GM19240 (cell line): ENCODE measurements around the gene CACNA1I.

Source experiments
- DNase-seq: peaks from one replicate; pipeline ENCODE4 v3.0.0; 2011; ENCODE audit warnings: low spot score; ENCODE audit not compliant: insufficient read length

CACNA1I gene

GRCh38 chr22:39623603-39624500 is 53.3 kb downstream of the CACNA1I start:
- no peak for DNase-seq

DNA sequence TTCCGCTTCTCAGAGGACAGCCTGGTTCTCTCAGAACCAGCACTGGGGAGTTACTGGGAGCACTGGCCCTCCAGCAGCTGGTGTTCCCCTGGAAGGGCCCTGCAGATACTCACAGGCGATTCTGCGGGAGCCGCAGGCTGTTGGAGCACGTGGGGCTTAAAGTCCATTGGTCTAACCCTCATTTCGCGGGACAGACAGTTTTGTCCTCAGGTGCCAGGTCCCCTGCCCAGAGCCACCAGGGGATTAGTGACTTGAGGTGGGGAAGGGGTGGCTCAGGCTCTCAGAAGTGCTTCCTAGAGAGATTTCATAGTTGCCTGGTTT is 53.9 kb downstream of the CACNA1I start:
- DNase-seq: no peak

GRCh38 chr22:39625569-39626537 is 55.3 kb downstream of the CACNA1I start:
- no peak for DNase-seq

DNA sequence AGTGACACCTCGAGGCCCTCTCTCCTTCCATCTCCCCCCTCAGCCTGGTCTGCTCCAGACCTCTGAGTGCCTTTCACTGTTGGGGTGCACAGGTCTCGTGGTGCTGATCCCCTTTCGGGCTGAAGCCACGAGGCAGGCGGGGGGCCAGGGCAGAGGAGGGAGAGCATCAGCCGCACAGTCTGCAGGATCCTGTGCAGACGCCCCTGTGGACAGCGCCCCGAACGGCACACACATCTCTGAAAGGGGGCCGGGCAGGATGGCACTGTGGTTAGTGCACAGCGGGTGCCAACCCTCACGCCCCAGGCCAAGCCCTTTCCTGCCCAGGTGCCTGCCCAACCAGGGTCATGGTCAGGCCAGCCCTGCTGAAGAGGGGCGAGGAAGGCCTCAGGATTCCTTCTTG is 56.7 kb downstream of the CACNA1I start:
- DNase-seq: no peak

DNA sequence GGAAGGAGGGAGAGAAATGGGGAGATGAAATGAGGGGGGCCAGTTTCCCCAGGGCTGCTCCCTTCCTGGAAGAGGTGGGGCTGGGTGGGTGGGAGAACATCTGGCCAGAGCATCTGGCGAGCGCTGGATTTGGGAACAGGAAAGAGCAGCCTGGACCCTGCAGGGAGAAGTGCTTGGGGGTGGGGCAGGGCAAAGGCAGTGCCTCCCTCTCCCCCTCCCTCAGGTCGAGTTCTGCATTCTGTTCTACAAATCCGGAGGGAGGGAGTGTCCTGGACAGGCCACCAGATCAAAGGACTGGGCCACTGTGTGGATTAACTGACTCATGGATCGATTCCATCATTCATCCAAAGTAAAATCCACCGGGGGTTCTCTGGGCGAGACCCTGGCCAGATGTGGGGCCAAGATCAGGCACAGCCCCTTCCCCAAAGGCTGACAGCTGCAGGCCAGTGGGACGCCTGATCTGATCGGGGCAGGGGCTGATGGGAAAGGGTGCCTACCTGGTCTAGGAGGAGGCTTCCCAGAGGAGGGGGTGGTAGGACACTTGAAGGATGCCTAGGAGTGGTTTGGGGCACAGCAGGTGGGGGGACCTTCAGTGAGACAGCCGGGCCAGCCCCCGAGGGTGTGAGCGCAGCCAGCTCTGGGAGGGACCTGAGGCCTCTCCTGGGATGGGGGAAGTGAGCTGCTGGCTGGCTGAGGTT is 57.5 kb downstream of the CACNA1I start:
- no peak for DNase-seq

DNA sequence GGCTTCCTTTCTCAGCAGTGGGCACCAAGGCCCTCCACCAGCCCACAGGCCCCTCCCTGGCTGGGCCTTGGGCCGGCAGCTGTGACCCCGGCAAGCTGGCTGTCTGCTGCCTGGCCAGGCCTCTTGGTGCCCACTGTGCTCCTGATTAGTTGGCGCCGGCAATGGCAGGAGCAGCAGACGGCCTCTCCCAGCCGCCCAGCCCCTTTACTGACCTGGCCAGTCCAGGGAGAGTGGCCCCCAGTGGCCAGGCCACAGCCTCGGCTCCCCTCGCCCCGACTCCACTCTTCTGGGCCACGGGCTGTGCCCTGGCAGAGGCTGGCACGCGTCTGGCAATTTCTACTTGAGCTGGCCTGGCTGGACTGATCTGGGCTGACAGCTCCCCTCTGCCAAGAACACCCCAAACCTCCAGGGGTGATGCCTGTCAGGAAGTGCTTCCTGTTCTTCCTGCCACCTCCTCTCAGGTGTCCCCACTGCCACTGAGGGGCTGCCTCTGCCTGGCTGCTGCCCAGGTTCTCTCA is 58.1 kb downstream of the CACNA1I start:
- no peak for DNase-seq

GRCh38 chr22:39629851-39630250 is 59.3 kb downstream of the CACNA1I start:
- no peak for DNase-seq

DNA sequence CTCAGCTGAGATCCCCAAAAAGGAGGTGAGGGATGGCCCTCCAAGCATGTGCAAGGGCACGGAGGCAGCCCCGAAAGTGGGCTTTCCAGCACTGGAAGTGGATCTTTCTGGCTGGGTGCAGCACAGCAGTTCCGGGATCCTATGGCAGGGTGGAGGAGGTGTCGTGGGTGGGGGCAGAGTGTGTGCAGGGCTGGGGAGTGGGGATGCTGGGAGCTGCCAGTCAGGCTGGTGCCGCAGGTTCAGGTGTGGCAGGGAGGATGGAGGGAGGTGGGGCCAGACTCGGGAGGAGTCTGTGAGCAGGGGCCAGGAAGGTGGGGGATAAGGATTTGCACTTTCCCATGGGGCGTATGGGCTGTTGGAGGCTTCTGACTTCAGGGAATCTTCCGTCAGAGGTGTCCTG is 60.2 kb downstream of the CACNA1I start:
- DNase-seq: no peak

DNA sequence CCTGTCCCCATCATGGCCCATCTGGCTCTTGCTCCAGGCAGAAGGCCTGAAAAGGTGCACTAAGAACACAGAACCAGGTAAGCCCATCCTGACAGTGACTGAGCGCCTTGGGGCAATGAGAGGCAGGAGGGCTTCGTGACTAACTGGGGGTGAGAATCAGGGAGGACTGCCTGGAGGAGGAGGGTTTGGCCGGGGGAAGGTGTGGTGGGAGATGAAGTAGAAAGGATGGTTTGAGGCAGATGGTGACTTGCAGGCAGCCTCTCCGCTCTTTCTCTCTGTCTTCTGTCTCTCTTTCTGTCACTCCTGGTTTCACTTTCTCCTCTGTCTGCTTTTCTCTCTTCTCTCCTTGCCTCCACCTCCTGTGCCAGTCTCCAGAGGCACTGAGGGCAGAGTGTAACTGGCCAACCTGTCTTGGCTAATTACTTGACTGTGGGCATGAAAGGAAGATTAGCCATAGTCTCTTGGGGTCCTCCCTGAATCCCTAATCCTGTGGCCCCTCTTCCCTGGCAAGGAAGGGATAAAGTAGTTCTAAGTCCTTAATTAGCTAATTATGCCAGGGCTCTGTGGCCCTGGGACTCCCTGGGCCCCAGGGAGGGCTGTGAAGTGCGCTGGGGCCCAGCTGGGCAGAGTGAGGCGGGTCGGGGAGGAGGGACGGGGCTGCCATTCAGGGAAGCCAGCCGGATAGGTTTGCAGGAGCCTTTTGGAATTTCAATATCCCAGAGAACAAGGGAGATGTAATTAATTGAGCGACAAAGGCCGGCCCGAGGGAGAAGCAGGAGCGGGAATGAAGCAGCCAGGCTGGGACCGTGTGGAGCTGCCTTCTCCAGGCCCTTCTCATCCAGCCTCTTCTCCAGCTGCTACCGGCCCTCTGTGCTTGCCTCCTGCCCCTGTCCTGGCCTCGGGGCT is 61.1 kb downstream of the CACNA1I start:
- DNase-seq: no peak

GRCh38 chr22:39634530-39635405 is 64.2 kb downstream of the CACNA1I start:
- no peak for DNase-seq

GRCh38 chr22:39635719-39636118 is 65.2 kb downstream of the CACNA1I start:
- no peak for DNase-seq

GRCh38 chr22:39638958-39639357 is 68.4 kb downstream of the CACNA1I start:
- no peak for DNase-seq

GRCh38 chr22:39641660-39642310 is 71.2 kb downstream of the CACNA1I start:
- DNase-seq: no peak

DNA sequence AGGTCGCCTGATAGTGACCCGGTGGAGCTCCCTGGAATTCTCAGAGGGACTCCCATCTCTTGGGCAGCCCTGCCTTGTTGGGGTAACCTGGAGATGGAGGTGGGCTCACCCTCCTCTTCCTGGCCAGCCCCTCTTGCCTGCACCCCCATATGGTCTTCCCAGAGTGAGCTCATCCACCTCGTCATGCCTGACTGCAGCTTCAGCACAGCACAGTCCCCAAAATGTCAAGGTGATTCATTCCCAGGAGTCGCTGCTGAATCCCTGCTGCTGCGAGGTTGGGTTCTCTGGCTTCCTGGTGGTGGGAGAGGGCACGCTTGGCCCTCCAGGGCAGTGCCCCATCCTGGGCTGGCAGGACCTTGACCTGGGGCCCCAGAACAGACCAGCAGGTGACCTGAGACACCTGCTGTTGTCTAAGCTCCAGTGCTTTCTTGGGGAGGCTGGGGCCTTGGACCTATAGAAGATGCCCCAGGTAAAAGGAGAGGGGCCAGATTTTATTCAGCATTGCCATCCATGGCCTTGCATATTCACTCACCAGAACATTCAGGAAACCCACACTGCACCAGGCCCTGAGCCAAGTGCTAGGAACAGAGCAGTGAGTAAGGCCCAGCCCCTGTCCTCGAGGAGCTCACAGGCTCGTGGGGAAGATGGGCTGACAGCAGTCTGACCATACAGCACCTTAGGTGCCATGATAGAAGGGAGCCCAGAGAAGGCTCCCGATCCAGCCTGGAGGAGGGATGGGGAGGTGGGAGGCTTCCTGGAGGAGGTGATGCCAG is 72.9 kb downstream of the CACNA1I start:
- DNase-seq: no peak

- DNase-seq: no peak
Measured at GRCh38 chr22:39645532-39645931, 75.0 kb downstream of the CACNA1I start.

DNA sequence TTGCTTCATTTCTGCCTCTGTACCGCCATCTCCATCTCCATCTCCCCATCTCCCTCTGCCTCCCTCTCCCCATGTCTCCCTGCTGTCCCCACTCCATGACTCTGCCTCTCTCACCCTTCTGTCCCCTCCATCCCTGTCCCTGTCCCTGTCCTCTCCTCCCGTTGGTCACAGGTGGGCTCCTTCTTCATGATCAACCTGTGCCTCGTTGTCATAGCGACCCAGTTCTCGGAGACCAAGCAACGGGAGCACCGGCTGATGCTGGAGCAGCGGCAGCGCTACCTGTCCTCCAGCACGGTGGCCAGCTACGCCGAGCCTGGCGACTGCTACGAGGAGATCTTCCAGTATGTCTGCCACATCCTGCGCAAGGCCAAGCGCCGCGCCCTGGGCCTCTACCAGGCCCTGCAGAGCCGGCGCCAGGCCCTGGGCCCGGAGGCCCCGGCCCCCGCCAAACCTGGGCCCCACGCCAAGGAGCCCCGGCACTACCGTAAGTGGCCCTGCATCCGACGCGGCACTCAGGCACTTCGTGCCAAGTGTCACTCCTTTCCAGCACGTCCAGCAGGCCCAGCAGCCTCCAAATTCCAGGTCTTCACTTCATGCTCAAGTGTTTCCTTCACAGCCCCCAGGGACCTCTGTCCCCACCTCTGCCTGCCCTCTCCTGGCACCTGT is 76.0 kb downstream of the CACNA1I start:
- no peak for DNase-seq

- no peak for DNase-seq
Measured at GRCh38 chr22:39647836-39648629, 77.5 kb downstream of the CACNA1I start.
